Right atrium auricular region (tissue), 2 donors: Measurements from ENCODE around the gene GGTLC2. TPM values are rescaled to one million over a fixed set of nuclear protein-coding genes. Genes with fewer than 3 reads are reported as not detected.

Source experiments
- DNase-seq: peaks from one replicate; pipeline ENCODE4 v3.0.0-alpha.2; 2019; ENCODE audit warnings: low spot score
- H3K27ac ChIP-seq, 2 donors: fragments of 200-600 bp; sonication (generic); 1 replicate in 1 of 2; 2 replicates in 1 of 2; pipeline ENCODE4 v1.5.1; 2016 to 2019
- H3K27me3 ChIP-seq, 2 donors: fragments of 200-600 bp; sonication (generic); one replicate each; pipeline versions ENCODE4 v1.5.1 to v1.6.0; 2017 to 2019
- H3K36me3 ChIP-seq: fragments of 200-600 bp; sonication (generic); one replicate; pipeline ENCODE4 v1.5.1; 2016
- H3K4me1 ChIP-seq, 2 donors: fragments of 200-600 bp; sonication (generic); one replicate each; pipeline versions ENCODE4 v1.5.1 to v1.6.0; 2017 to 2019
- H3K4me3 ChIP-seq, 2 donors: fragments of 200-600 bp; sonication (generic); 1 replicate in 1 of 2; 2 replicates in 1 of 2; pipeline ENCODE4 v1.5.1; 2017 to 2019; ENCODE audit warnings: mild to moderate bottlenecking in 1 of 2, moderate library complexity in 1 of 2
- H3K9me3 ChIP-seq, 2 donors: fragments of 200-600 bp; sonication (generic); one replicate each; pipeline ENCODE4 v1.5.1; 2019
- total RNA-seq, 2 donors: library from RNA; depleted of rRNA; stranded (reverse); fragments of >200 nt; gene quantifications; one replicate each; pipeline ENCODE4 v1.1.0, GENCODE V29; 2016
- TF ChIP-seq, protein P1 (sequence below), 2 donors: fragments of 200-600 bp; sonication (generic); IDR thresholded peaks; one replicate each; pipeline ENCODE4 v1.5.1; 2019; ENCODE audit warnings: antibody characterized with exemption in 2 of 2

The GGTLC2 gene
- total RNA-seq, 2 donors from 2014 or later = not detected

DNA sequence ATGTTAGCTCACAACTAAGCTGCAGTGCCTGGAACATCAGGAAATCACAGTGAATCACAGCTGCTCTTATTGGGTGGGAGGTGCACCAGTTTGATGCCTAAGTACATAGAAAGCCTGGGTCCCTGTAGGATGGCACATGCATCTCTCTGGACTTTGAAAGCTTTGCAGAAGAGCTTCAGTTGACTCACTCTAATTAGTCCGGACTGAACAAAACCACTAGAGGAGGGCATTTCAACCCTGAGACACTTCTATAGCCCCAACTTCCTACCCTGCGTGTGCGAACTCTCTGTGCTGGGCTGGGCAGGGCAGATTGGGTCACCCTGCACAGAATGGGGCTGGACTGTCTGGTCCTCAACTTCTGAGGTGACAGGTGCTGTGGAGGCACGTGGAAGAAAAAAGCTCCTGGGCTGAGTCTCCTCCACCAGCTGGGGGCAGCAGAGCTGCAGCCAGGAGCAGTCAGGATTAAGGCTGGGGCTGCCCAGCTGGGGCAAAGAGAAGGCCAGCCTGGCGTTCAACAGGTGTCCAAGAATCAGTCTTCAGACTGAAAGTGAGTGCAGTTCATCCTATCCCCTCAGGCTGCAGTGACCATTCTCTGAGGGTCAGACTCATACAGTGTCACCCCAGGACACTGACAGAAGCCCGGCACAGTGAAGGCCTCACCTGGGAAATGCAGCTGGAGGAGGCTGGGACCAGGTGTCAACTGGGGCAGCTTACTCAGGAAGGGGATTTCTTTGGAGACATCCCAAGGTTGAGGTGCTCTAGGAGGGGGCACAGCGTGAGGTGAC lies 22.1 kb downstream of the GGTLC2 start:
- TF ChIP-seq, protein P1, sequence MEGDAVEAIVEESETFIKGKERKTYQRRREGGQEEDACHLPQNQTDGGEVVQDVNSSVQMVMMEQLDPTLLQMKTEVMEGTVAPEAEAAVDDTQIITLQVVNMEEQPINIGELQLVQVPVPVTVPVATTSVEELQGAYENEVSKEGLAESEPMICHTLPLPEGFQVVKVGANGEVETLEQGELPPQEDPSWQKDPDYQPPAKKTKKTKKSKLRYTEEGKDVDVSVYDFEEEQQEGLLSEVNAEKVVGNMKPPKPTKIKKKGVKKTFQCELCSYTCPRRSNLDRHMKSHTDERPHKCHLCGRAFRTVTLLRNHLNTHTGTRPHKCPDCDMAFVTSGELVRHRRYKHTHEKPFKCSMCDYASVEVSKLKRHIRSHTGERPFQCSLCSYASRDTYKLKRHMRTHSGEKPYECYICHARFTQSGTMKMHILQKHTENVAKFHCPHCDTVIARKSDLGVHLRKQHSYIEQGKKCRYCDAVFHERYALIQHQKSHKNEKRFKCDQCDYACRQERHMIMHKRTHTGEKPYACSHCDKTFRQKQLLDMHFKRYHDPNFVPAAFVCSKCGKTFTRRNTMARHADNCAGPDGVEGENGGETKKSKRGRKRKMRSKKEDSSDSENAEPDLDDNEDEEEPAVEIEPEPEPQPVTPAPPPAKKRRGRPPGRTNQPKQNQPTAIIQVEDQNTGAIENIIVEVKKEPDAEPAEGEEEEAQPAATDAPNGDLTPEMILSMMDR (IDR thresholded peaks at IDR 0.05) = peak in 1 of 2 donors; percentile 48
- Histone ChIP-seq H3K4me3 (no peak overlapping the region), H3K27me3 (no peaks in the 10 kb centered on the region)

DNA sequence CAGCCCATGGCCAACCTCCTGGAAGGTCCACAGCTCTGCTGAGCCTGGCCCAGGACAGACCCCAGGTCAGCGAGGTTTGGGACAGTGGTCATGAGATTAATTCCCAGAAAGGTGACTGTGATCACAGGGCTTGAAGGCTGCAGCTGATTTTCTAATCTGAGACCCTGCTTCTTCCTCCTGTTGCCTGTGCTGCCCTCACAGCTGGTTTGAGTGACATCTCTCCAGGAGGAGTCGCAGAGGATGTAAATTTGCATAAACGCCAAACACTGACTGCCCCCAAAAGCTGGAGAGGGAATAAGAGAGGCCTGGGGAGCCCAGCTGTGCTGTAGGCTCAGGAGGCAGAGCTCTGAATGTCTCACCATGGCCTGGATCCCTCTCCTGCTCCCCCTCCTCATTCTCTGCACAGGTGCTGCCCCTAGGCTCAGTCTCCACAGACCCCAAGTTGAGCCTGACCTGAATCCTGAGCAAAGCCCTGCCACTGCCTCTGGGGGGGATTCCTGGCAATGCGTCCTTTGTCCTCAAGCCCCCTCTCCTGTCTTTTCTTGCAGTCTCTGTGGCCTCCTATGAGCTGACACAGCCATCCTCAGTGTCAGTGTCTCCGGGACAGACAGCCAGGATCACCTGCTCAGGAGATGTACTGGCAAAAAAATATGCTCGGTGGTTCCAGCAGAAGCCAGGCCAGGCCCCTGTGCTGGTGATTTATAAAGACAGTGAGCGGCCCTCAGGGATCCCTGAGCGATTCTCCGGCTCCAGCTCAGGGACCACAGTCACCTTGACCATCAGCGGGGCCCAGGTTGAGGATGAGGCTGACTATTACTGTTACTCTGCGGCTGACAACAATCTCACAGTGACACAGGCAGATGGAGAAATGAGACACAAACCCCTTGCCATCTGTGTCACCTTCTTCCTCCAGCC lies 23.8 kb downstream of the GGTLC2 start:
- Histone ChIP-seq H3K9me3 (no peaks in the 10 kb centered on the region), H3K27ac (no peak overlapping the region), H3K27me3 (no peaks in the 10 kb centered on the region), H3K36me3 (no peaks in the 10 kb centered on the region), H3K4me3 (no peak overlapping the region), H3K4me1 (no peaks in the 10 kb centered on the region)
- TF ChIP-seq, protein P1 (IDR thresholded peaks at IDR 0.05) = no peak
- no peak for DNase-seq

More for the DNA sequence above, 22.1 kb downstream of the GGTLC2 start:
- no peaks in the 10 kb centered on the region for H3K9me3 ChIP-seq
- DNase-seq = no peak
- H3K27ac ChIP-seq = no peak overlapping the region
- no peaks in the 10 kb centered on the region for H3K36me3 ChIP-seq
- no peaks in the 10 kb centered on the region for H3K4me1 ChIP-seq

DNA sequence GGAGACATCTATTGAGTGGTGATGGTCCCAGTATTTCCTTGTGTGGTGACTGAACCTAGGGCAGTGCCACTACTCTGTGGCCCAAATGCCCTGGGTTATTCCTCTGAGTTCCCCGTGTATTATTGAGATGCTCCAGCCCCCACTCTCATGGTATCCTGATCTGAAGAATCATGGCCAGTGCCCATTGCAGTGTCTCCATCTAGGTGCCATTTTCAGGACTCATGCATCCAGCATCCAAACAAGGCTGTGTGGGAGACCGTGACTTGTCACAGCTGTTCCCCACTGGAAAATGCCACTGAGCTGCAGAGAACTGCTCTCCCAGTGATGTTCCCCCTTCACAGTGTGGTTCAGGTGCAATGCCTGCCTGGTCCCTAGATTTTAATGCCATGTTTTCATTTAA lies 24.7 kb downstream of the GGTLC2 start:
- Histone ChIP-seq H3K4me3 (no peak overlapping the region), H3K9me3 (no peaks in the 10 kb centered on the region), H3K36me3 (no peaks in the 10 kb centered on the region), H3K27me3 (no peaks in the 10 kb centered on the region), H3K4me1 (no peaks in the 10 kb centered on the region), H3K27ac (no peak overlapping the region)
- no peak for DNase-seq
- TF ChIP-seq, protein P1 (IDR thresholded peaks at IDR 0.05) = no peak

DNA sequence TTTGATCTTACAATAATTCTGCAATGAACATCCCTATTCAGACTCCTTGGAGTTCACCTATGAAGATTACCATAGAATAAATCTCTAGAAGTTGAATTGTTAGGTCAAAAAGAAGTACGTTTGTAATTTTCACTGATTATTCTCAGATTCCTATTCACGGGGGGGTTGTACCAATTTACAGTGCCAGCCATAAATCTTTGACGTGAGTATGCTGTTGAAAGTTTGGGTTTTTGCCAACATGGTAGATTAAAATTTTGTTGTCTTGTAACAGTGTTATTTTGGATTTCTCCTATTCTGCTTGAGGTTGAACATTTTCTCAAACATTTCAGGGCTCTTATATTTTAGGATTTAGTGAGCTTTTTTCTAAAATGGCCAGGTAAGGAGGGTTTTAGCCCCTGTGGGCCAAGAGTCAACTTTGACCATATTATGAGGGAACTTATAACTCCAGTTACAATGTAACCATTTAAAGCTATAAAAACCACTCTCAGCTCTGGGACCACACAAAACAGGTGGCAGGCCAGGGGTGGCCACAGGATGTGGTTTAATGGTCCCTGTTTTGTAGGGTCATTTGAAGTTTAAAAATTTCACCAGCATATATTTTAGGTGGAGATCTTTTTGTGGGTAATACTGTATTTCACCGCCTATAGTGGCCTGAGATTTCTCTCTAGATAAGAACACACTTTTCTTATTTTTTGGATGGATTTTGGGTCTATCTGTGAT lies 25.8 kb downstream of the GGTLC2 start:
- DNase-seq = no peak
- Histone ChIP-seq H3K27me3 (no peaks in the 10 kb centered on the region), H3K4me1 (no peaks in the 10 kb centered on the region), H3K9me3 (no peaks in the 10 kb centered on the region), H3K27ac (no peak overlapping the region), H3K36me3 (no peaks in the 10 kb centered on the region), H3K4me3 (no peak overlapping the region)
- TF ChIP-seq, protein P1 (IDR thresholded peaks at IDR 0.05) = no peak

DNA sequence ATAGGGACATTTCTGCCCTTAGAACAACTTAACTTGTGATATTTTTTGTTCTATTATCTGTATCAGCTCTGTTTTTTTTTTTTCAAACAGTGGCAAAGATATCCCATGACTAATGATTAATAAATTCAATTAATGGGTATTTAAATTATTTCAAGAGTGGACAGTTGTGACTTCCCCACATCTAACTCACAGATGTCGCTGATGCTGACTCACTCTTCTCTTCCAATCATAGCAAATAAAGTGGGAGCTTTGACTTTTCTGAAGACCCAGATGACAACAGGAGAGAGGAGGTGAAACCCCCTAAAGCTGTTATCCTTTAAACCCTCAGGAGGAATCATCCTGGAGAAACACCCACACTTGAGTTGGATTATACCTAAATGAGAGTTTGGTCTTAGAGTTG lies 27.1 kb downstream of the GGTLC2 start:
- H3K4me1 ChIP-seq = no peaks in the 10 kb centered on the region
- H3K4me3 ChIP-seq = no peak overlapping the region
- H3K36me3 ChIP-seq = no peaks in the 10 kb centered on the region
- TF ChIP-seq, protein P1 (IDR thresholded peaks at IDR 0.05) = no peak
- H3K27ac ChIP-seq = no peak overlapping the region
- H3K27me3 ChIP-seq = no peaks in the 10 kb centered on the region
- no peak for DNase-seq
- no peaks in the 10 kb centered on the region for H3K9me3 ChIP-seq
